HepG2 (cell line): ENCODE data around the gene ITPR1. TPM values are rescaled to one million over a fixed set of nuclear protein-coding genes. Genes with fewer than 3 reads are reported as not detected.

Experiments used
- AFF4 ChIP-seq: sonication (generic); formaldehyde crosslinking; IDR thresholded peaks from 2 replicates; pipeline ENCODE4 v1.4.0; 2020; ENCODE audit warnings: missing genetic modification reagents
- ATF7-NPFF ChIP-seq: sonication (generic); formaldehyde crosslinking; IDR thresholded peaks from 2 replicates; pipeline ENCODE4 v1.8.1; 2023; ENCODE audit warnings: mild to moderate bottlenecking, low read depth, missing genetic modification reagents, moderate library complexity
- BRF2 ChIP-seq: sonication (generic); formaldehyde crosslinking; IDR thresholded peaks from 2 replicates; pipeline ENCODE4 v1.8.1; 2022; ENCODE audit warnings: mild to moderate bottlenecking, missing genetic modification reagents
- CHCHD3 ChIP-seq: sonication (generic); formaldehyde crosslinking; IDR thresholded peaks from 2 replicates; pipeline ENCODE4 v1.8.0; 2022; ENCODE audit warnings: mild to moderate bottlenecking, missing genetic modification reagents, moderate library complexity
- ELF1 ChIP-seq: sonication (generic); formaldehyde crosslinking; IDR thresholded peaks from 2 replicates; pipeline ENCODE4 v1.4.0; 2020; ENCODE audit warnings: missing genetic modification reagents
- GMEB1 ChIP-seq: sonication (generic); formaldehyde crosslinking; IDR thresholded peaks from 2 replicates; pipeline ENCODE4 v1.5.1; 2020; ENCODE audit warnings: missing genetic modification reagents, mild to moderate bottlenecking, borderline replicate concordance
- HNRNPUL1 ChIP-seq: fragments of 200-400 bp; formaldehyde crosslinking; IDR thresholded peaks from 2 replicates; pipeline ENCODE4 v1.6.1; 2017; ENCODE audit warnings: low read depth, mild to moderate bottlenecking, low read length, moderate library complexity
- KLF16 ChIP-seq, 2 experiments: sonication (generic) in 1 of 2; formaldehyde crosslinking in 1 of 2; IDR thresholded peaks; 2 replicates each; pipeline versions ENCODE4 v1.6.1 to v1.8.0; 2016 to 2023; ENCODE audit warnings: missing genetic modification reagents in 2 of 2, missing compliant biosample characterization in 1 of 2
- MEIS1 ChIP-seq: sonication (generic); formaldehyde crosslinking; IDR thresholded peaks from 2 replicates; pipeline ENCODE4 v1.9.0; 2021; ENCODE audit warnings: mild to moderate bottlenecking, missing genetic modification reagents, moderate library complexity, borderline replicate concordance
- MEIS2 ChIP-seq: sonication (generic); formaldehyde crosslinking; IDR thresholded peaks from 2 replicates; pipeline ENCODE4 v1.9.0; 2021; ENCODE audit warnings: mild to moderate bottlenecking, missing genetic modification reagents
- NR2C2 ChIP-seq: sonication (generic); formaldehyde crosslinking; IDR thresholded peaks from 2 replicates; pipeline ENCODE4 v1.4.0; 2020; ENCODE audit warnings: missing genetic modification reagents, mild to moderate bottlenecking, moderate library complexity, borderline replicate concordance
- ONECUT2 ChIP-seq: sonication (generic); formaldehyde crosslinking; IDR thresholded peaks from 2 replicates; pipeline ENCODE4 v1.4.0; 2020; ENCODE audit warnings: missing genetic modification reagents
- SRSF1 ChIP-seq: fragments of 200-400 bp; formaldehyde crosslinking; optimal IDR thresholded peaks from 2 replicates; pipeline ENCODE3; 2017; ENCODE audit warnings: mild to moderate bottlenecking, low read depth, low read length, moderate library complexity
- TBP ChIP-seq: sonication (generic); formaldehyde crosslinking; IDR thresholded peaks from 2 replicates; pipeline ENCODE4 v1.5.0; 2020; ENCODE audit warnings: missing genetic modification reagents
- THRA ChIP-seq: sonication (generic); formaldehyde crosslinking; IDR thresholded peaks from 2 replicates; pipeline ENCODE4 v1.4.0; 2020; ENCODE audit warnings: missing genetic modification reagents, borderline replicate concordance
- ZNF121 ChIP-seq: sonication (generic); formaldehyde crosslinking; IDR thresholded peaks from 2 replicates; pipeline ENCODE4 v1.5.0; 2020; ENCODE audit warnings: mild to moderate bottlenecking, missing genetic modification reagents
- ZNF207 ChIP-seq: fragments of 450-650 bp; IDR thresholded peaks from 2 replicates; pipeline ENCODE4 v1.6.1; 2016; ENCODE audit warnings: antibody characterized with exemption, borderline replicate concordance
- ZNF678 ChIP-seq: sonication (generic); formaldehyde crosslinking; IDR thresholded peaks from 2 replicates; pipeline ENCODE4 v1.4.0; 2020; ENCODE audit warnings: mild to moderate bottlenecking, missing genetic modification reagents
- polyA plus RNA-seq, 8 experiments: library from polyadenylated mRNA; depleted of rRNA in 3 of 8; stranded (reverse) in 7 of 8; unstranded in 1 of 8; fragments of >200 nt; fragmentation: Illumina TruSeq in 4 of 8; extraction: Trizol in 4 of 8; gene quantifications; 2 replicates each; pipeline versions ENCODE4 v1.2.1 to v1.2.3, GENCODE V29; 2011 to 2016; ENCODE audit warnings: low read depth in 4 of 8, missing spikeins in 1 of 8, mixed read lengths in 1 of 8; ENCODE audit not compliant: insufficient read depth in 1 of 8
- total RNA-seq, 5 experiments: library from RNA; depleted of rRNA; stranded (reverse); fragments of >200 nt; fragmentation: Illumina TruSeq; extraction: Trizol; gene quantifications; 2 replicates each; pipeline ENCODE4 v1.2.3, GENCODE V29; 2016; ENCODE audit warnings: low read depth in 1 of 5

The ITPR1 gene
- total and polyA plus RNA-seq, 2 of the 13 experiments (the other 11 are each of a cell fraction or from before 2014, with no cell fraction given) = 10.0 to 11.4 TPM

- TF ChIP-seq NR2C2 (CRISPR knock-in tag) = peak; percentile 38; the same call in 1 of the 2 replicates
- peak; percentile 68 for TF ChIP-seq ATF7-NPFF
- TF ChIP-seq ZNF121 (CRISPR knock-in tag) = peak; percentile 6; the same call in 1 of the 2 replicates
- TF ChIP-seq ONECUT2 (CRISPR knock-in tag) = no peak
- no peak for TF ChIP-seq ZNF207
- TF ChIP-seq KLF16 (CRISPR knock-in tag; IDR thresholded peaks at IDR 0.05) = peak in 1 of 2 experiments; percentile 75; a peak in 2 of 4 replicates
- no peak for TF ChIP-seq AFF4 (CRISPR knock-in tag)
- no peak for TF ChIP-seq HNRNPUL1
- TF ChIP-seq SRSF1 = no peak
- TF ChIP-seq ZNF678 (CRISPR knock-in tag) = no peak
- TF ChIP-seq TBP (CRISPR knock-in tag) = no peak
- TF ChIP-seq CHCHD3 = no peak; the same call in 1 of the 2 replicates
- TF ChIP-seq ELF1 (CRISPR knock-in tag) = peak; percentile 70
- no peak for TF ChIP-seq THRA (CRISPR knock-in tag)
- peak; percentile 79; the same call in 1 of the 2 replicates for TF ChIP-seq GMEB1 (CRISPR knock-in tag)
- no peak; the same call in none of the 2 replicates for TF ChIP-seq MEIS2 (CRISPR knock-in tag)
- TF ChIP-seq MEIS1 (CRISPR knock-in tag) = no peak
- no peak for TF ChIP-seq BRF2 (CRISPR knock-in tag)
Observed at GRCh38 chr3:4493014-4493940, at the start of gene ITPR1 (continued).
